8988T (cell line): ENCODE data around the gene IL1R1.

Source experiments
- DNase-seq: peaks from one replicate; pipeline ENCODE4 v3.0.0; 2011

IL1R1 gene

DNA sequence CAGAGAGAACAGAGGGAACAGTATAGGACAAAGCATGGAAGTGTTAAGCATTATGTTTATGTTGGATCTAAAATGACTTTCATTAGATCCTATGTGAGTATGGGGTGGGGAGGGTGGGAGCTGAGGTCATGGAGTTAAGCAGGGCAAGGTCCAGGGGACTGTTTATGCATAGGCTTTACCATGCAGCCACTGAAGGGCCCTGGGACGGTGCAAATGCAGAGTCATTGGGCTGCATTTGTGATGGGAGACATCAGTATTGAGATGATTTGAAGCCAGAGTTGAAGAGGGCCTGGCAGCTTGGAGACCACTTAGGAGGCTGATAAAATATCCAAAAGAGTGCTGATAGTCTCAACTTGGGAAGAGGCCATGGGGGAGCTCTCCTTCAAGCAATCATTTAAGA lies 66.9 kb downstream of the IL1R1 start:
- DNase-seq: no peak

DNA sequence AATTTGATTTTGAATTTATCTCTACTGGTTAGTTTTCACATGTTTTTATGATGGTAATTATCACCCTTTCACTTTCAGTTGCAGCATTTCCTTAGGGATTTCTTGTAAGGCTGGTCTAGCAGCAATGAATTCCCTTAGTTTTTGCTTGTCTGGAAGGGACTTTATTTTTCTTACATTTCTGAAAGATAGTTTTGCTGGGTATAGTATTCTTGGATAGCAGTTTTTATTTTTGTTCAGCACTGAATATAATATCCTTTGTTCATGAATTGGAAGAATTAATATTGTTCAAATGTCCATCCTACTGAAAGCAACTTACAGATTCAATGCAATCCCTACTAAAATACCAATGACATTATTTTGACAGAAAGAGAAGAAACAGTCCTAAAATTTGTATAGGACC lies 74.5 kb downstream of the IL1R1 start:
- no peak for DNase-seq

DNA sequence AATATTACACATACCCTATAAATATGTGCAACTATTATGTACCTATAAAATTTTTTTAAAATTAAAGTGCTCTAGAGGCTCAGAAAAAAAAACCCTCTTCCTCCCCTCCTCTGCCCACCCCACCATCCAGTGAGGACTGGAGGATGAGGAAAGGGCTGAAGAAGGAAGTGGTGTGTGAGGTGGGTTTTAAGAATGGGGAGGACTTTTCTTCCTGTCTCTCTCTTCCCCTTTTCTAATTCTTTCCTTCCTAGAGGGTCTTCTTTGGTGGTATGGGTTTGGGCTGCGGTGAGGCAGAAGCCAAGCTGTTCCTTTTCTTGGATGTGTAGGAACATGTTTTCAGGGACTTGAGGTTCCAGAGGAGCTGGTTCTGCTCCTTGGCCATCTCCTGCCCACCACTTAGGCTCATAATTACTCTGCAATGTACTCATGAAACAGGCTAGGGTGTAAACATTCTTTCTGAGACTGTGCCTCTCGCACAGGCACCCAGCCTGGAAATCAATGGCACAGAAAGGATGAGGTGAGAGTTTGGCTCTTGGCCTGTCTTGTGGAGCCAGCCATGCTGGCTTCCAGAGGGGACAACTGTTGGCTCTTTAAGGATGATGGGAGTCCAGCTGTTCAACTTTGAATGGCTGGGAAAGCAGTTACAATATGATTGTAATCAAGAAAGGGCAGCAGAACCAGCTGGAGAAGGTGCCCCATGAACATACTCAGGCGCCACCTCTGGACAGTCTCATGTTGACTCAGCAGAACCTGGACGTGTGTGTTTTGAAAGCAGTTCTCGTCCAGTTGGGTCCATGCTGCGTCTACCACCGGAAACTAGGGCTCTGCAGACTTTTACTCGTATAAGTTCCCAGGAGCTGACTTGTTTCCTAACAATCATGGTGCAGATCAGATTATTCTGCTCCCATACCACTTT lies 82.5 kb downstream of the IL1R1 start:
- DNase-seq: no peak

DNA sequence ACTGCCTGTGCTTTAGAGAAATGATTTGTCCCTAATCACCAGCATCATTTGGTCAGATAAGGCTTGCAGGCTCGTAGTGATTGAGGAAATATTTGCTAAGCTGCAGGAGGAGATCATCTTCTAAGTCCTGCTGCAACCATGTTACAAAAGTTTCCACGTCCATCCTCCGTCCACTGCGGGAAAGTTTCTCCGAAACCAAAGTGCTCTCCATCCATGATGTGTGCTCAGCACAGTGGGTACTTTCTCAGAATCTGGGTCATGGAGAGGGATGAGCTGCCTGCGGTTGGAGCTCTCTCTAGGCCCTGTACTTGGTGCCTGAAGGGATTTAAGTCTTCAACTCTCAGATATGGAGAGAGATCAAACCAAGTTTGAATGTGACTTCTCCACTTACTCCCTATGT lies 83.6 kb downstream of the IL1R1 start:
- no peak for DNase-seq

DNA sequence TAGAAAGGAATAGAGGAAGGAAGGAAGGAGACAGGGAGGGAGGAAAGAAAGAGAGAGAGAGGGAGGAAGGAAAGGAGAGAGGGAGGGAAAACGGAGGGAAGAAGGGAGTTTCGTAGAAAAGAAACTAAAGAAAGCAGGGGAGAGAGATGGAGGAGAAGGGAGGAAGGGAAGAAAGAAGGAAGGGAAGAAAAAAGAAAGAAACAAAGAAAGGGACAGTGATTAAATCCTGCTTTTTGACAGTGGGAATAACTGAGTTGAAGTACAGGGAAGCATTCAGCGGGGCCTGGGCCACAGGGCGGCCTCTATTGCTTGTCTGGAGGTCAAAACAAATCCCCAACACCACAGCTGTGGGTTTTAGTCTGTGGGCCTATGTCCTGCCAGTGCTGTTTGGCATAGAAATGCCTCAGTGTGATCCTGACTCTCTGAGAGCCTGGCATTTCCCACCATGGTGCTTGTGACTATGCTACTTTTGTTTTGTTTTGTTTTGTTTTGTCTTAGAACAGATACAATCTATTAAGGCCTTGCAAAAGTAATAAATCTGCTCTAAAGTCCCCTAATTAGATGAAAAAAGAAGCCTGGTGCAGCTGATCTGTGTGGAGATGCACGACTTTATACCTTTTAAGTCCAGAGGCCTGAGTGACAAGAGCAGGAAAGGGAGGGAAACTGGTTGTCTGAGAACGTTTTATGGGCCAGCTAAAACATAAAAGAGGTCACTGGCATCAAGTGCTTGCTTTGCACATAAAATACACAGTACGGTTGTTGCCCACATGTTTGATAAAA lies 84.3 kb downstream of the IL1R1 start:
- DNase-seq: no peak

DNA sequence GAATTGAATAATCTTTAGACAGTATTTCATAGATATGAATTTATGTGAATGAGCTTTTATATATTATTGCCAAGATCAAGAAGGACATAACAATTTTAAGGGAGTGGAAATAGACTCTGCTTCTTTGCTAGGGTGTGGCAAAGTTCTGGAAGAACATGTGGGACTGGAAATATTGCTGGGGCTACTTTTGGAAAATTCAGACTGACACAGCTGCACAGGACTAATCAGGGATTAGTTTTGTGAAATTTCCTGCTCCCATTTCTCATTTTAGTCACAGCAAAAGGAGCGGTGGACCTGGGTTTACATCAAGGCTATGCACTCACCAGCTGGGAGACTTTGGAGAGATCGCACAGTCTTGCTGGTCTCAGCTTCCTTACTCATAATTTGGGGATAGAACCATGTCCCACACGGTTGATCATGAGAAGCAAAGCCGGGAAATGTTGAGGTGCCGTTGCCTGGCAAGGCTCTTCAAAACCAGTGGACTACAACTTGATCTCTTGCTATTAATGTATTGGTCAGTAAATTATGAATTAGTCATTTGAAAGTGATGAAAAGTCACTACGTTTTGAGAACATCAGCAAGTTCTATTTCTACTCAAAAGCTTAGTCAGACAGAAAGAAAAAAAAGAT lies 86.7 kb downstream of the IL1R1 start:
- no peak for DNase-seq
